IgD-negative memory B cell (primary cell): ENCODE data around the gene PPFIBP2. TPM values are rescaled to one million over a fixed set of nuclear protein-coding genes. Genes with fewer than 3 reads are reported as not detected.

Experiments used
- H3K27ac Mint-ChIP-seq, 3 donors: one replicate each; pipeline ENCODE4 v1.8.0; 2020 to 2022; ENCODE audit warnings: mild to moderate bottlenecking in 3 of 3, mixed read lengths in 3 of 3, moderate library complexity in 1 of 3
- H3K27me3 Mint-ChIP-seq: one replicate; pipeline ENCODE4 v1.8.0; 2021; ENCODE audit warnings: mixed read lengths
- H3K36me3 Mint-ChIP-seq: one replicate; pipeline ENCODE4 v1.8.0; 2020; ENCODE audit warnings: mild to moderate bottlenecking, mixed read lengths
- H3K4me1 Mint-ChIP-seq, 3 donors: one replicate each; pipeline ENCODE4 v1.8.0; 2020 to 2022; ENCODE audit warnings: mixed read lengths in 3 of 3, mild to moderate bottlenecking in 1 of 3
- H3K4me3 Mint-ChIP-seq, 4 donors: one replicate each; pipeline ENCODE4 v1.8.0; 2020 to 2022; ENCODE audit warnings: mild to moderate bottlenecking in 4 of 4, mixed read lengths in 4 of 4, moderate library complexity in 3 of 4
- H3K9me3 Mint-ChIP-seq, 3 donors: one replicate each; pipeline ENCODE4 v1.8.0; 2020 to 2021; ENCODE audit warnings: mixed read lengths in 3 of 3, mild to moderate bottlenecking in 1 of 3
- polyA plus RNA-seq: library from polyadenylated mRNA; unstranded; fragments of 300-500 nt; fragmentation: Illumina TruSeq; gene quantifications from one replicate; pipeline ENCODE4 v1.2.3, GENCODE V29; 2021

Gene PPFIBP2
- polyA plus RNA-seq, 1 donor from 2014 or later = 29.1 TPM

DNA sequence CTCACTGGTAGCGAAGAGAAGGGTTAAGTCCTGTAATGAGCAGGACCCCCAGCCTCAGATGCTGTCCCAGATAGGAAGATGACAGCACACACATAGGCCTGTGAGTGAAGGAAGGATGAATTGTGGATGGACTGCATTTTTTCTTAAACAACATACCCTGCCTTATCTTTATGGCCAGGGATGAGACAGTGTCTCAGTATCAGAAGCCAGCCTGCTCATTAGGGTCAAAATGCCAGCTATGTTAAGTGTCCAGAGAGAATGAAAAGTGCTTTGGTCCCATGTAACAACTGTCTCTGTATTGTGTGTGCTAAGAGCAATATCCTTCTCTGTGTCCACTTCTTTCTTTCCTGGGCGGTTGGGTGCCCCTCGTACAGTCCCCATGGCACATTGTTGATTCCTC is 30.2 kb downstream of the PPFIBP2 start:
- no peaks in the 10 kb centered on the region for H3K27me3 Mint-ChIP-seq
- H3K4me1 Mint-ChIP-seq = peaks cover 12 to 30% (median 24%) of the 10 kb centered on the region in 3 donors
- no peaks in the 10 kb centered on the region for H3K9me3 Mint-ChIP-seq
- H3K4me3 Mint-ChIP-seq = no peak overlapping the region
- H3K36me3 Mint-ChIP-seq = no peaks in the 10 kb centered on the region
- H3K27ac Mint-ChIP-seq = no peak overlapping the region

DNA sequence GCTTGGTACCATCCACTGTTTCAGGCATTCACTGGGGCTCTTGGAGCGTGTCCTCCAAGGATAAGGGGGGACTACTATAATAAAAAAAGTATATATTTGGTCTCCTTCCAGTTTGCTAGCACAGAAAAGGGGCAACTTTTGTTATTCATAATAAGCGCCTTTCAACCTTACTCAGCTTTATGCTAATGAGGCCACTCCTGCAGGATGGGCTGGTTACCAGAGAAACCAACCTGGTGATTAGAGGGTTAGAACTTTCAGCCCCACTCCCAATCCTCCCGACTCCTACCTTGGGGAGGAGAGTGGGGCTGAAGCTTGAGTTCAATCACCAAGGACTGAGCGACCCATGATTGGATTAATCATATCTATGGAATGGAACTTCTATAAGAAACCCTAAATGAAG is 31.8 kb downstream of the PPFIBP2 start:
- H3K4me3 Mint-ChIP-seq = peak overlapping the region in 1 of 4 donors; percentile 44
- peaks cover 12 to 32% (median 27%) of the 10 kb centered on the region in 3 donors for H3K4me1 Mint-ChIP-seq
- H3K27ac Mint-ChIP-seq = no peak overlapping the region
- no peaks in the 10 kb centered on the region for H3K36me3 Mint-ChIP-seq
- no peaks in the 10 kb centered on the region for H3K9me3 Mint-ChIP-seq
- H3K27me3 Mint-ChIP-seq = no peaks in the 10 kb centered on the region

DNA sequence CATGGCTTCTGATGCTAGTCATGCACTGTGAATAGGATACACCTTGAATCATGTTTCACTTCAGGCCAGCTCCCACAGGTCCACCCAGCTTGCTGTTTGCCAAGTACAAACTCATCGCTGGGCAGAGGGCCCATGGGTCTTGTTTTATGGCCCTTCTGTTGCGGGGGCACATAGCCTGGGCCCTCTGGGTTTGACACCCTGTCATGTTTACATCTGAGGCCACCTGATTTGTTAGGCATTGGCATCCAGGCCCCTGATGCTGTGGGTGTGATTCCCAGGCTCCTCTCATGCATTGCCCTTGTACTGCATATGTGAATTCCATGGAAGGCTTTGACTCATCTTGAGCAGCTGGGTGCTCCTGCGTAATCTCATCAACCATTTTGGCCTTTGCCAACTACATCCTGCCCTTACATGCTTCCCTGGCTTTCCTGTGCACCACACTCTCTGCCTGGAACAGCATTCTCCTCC is 32.6 kb downstream of the PPFIBP2 start:
- no peaks in the 10 kb centered on the region for H3K9me3 Mint-ChIP-seq
- no peak overlapping the region for H3K27ac Mint-ChIP-seq
- H3K27me3 Mint-ChIP-seq = no peaks in the 10 kb centered on the region
- H3K36me3 Mint-ChIP-seq = no peaks in the 10 kb centered on the region
- H3K4me3 Mint-ChIP-seq = no peak overlapping the region
- H3K4me1 Mint-ChIP-seq = peaks cover 13 to 29% (median 22%) of the 10 kb centered on the region in 3 donors

DNA sequence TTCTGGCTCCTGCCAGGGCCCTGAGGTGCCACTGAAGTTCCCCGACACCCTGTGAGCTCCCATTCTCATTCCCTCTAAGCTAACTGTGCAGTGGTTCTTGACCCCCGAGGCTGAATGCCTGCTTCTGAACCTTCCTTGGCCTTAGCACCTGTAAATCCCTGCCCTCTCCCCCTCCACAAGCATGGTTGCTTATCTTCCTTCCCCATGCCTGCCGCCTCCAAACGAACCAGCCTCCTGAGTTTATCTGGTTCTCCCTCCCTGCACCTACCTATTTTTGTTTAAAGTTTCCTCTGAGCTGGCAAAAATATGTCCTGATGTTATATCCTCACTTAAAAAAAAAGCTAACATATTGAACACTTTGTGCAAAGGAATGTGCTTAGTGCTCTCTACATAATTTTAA is 33.9 kb downstream of the PPFIBP2 start:
- Mint-ChIP-seq H3K27ac (peak overlapping the region in 1 of 3 donors; percentile 61), H3K36me3 (peaks cover 2% of the 10 kb centered on the region), H3K27me3 (no peaks in the 10 kb centered on the region), H3K4me1 (peaks cover 10 to 26% (median 19%) of the 10 kb centered on the region in 3 donors), H3K9me3 (no peaks in the 10 kb centered on the region), H3K4me3 (no peak overlapping the region)

DNA sequence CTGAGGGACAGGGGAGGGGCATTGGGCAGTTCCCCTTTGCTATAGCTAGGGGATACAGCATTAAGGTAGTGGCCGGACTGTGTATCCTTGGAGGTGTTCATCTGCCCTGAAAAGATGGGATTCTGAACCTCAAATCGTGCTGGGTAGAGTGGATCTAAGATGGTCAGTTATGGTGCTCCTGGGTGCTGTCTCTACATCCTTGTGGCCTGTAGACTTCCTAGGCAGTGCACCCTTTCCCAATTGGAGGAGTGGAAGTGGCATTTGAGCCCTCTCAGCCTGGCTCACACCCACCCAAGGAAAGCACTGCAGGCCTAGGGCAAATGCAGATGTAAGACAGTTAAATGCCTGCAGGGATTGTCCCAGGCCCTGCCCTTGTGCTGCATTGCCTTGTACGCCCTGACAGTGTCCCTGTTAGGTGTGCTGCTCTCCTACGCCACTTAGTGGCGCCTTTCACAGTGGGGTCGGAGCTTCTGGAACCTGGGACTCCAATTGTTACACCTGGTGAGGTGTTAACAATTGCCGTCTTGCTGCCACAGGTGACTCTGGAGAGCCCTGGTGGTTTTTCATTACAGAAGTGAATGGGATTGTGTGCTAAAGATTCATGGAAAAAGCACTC is 35.0 kb downstream of the PPFIBP2 start:
- Mint-ChIP-seq H3K4me1 (peaks cover 10 to 21% (median 17%) of the 10 kb centered on the region in 3 donors), H3K9me3 (no peaks in the 10 kb centered on the region), H3K27me3 (no peaks in the 10 kb centered on the region), H3K4me3 (peak overlapping the region in 1 of 4 donors; percentile 29), H3K27ac (peak overlapping the region in 2 of 3 donors; percentile 34 to 62), H3K36me3 (peaks cover 2% of the 10 kb centered on the region)

DNA sequence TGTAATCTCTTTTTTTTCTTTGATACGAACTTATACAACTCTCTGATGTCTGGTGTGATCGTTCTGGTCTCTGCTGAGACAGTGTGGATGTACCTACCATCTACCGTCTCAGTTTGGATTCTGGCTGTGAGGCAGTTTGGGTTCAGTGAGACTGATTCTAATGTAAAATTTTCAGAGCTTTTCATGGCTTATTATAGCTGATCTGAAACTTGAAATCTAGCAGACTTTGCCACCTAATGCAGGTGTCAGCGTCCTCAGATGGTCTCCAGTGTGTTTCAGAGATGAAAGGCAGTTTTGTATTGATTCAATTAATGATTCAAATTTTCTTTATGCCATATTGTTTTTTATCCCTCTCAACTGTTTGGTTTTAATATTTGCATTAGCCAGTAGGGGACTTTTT is 35.9 kb downstream of the PPFIBP2 start:
- Mint-ChIP-seq H3K27me3 (no peaks in the 10 kb centered on the region), H3K4me3 (no peak overlapping the region), H3K4me1 (peaks cover 10 to 19% (median 18%) of the 10 kb centered on the region in 3 donors), H3K9me3 (no peaks in the 10 kb centered on the region), H3K27ac (no peak overlapping the region), H3K36me3 (peaks cover 2% of the 10 kb centered on the region)

DNA sequence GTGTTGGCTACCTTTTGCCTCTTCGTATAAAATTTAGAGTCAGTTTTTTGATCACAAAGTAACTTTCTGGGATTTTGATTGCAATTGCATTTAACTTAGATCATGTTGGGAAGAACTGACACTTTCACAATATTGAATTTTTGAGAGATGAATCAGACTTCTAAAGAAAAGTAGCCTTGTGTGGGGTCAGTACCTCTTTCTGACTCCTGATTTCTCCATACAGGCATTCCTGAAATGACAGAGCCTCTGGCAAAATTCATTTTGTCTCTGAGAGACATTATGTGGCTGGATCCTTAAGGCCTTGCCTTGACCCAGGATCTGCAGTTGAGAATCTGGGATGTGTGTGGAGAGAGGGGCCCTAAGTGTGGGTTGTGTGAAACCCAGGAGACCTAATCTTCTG is 37.8 kb downstream of the PPFIBP2 start:
- Mint-ChIP-seq H3K9me3 (no peaks in the 10 kb centered on the region), H3K4me1 (peaks cover 12 to 16% (median 12%) of the 10 kb centered on the region in 3 donors), H3K27ac (no peak overlapping the region), H3K27me3 (no peaks in the 10 kb centered on the region), H3K4me3 (no peak overlapping the region), H3K36me3 (peaks cover 2% of the 10 kb centered on the region)

DNA sequence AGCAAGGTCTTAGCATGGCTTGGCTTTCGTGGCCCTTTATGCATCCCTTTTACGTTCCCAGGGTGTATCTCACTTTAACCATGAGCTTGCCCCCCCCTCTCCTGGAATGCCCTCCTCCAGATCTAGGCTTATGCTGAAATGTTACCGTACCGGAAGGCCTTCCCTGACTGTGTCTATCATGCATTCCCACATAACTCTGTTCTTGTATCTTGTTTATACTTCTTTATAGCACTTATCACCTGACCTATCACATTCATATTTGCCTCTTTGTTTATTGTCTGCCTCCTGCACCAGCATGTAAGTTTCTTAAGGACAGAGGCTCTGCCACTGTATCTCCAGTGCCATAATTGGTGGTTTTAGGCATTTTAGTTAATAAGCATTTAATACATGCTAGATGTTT is 38.9 kb downstream of the PPFIBP2 start:
- Mint-ChIP-seq H3K27me3 (no peaks in the 10 kb centered on the region), H3K4me3 (no peak overlapping the region), H3K4me1 (peaks cover 14 to 16% (median 16%) of the 10 kb centered on the region in 3 donors), H3K36me3 (peaks cover 4% of the 10 kb centered on the region), H3K9me3 (no peaks in the 10 kb centered on the region), H3K27ac (no peak overlapping the region)

DNA sequence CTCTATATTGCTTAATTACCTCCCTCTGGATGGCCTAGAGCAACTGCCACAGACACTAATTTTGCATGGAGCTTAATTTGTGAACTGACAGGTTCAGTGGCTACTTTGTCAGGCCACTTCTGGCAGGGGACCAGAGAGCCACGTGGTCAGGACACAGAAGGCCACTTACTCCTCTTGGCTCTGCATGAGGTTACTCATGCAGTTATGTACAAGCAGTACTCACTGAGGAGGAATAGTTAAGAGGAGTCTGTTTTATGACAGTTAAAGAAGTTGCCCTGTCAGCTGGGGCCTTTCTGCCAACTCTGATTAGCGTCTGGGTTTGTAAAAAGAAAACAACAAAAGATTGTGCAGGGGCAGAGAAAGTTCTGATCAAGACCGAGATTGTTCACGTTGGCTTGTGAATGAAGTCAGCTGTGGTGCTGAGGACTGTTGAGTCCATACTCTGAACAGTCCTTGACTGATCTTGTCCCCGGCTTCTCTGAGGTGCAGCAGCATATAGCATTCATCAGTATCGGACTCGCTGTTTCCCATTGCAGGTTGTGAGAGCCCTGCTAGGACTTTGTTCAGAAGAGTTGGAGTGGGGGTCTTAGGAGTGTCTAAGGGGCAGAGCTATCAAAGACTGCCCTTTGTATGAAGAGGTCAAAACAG is 41.4 kb downstream of the PPFIBP2 start:
- Mint-ChIP-seq H3K27me3 (no peaks in the 10 kb centered on the region), H3K9me3 (no peaks in the 10 kb centered on the region), H3K4me3 (no peak overlapping the region), H3K4me1 (peaks cover 8 to 16% (median 12%) of the 10 kb centered on the region in 3 donors), H3K36me3 (peaks cover 4% of the 10 kb centered on the region), H3K27ac (no peak overlapping the region)

DNA sequence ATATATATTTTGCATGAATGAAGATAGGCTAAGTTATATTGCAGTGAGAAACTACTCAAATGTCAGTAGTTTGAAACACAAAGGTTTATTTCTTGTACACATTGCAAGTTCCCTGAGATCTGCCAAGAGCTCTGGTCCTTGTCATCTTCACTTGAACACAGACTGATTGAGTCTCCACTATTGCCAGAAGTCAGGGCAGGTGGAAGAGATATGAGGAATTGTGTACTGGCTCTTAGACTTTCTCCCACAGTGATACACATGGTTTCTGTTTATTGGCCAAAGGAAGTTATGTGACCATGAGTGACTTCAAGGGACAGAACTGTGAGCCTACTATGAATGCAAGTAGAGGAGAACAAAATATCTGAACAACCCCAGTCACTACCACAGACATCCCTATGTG is 44.2 kb downstream of the PPFIBP2 start:
- Mint-ChIP-seq H3K36me3 (peaks cover 3% of the 10 kb centered on the region), H3K9me3 (no peaks in the 10 kb centered on the region), H3K27me3 (no peaks in the 10 kb centered on the region), H3K4me1 (peaks cover 8 to 16% (median 9%) of the 10 kb centered on the region in 3 donors), H3K4me3 (no peak overlapping the region), H3K27ac (no peak overlapping the region)

DNA sequence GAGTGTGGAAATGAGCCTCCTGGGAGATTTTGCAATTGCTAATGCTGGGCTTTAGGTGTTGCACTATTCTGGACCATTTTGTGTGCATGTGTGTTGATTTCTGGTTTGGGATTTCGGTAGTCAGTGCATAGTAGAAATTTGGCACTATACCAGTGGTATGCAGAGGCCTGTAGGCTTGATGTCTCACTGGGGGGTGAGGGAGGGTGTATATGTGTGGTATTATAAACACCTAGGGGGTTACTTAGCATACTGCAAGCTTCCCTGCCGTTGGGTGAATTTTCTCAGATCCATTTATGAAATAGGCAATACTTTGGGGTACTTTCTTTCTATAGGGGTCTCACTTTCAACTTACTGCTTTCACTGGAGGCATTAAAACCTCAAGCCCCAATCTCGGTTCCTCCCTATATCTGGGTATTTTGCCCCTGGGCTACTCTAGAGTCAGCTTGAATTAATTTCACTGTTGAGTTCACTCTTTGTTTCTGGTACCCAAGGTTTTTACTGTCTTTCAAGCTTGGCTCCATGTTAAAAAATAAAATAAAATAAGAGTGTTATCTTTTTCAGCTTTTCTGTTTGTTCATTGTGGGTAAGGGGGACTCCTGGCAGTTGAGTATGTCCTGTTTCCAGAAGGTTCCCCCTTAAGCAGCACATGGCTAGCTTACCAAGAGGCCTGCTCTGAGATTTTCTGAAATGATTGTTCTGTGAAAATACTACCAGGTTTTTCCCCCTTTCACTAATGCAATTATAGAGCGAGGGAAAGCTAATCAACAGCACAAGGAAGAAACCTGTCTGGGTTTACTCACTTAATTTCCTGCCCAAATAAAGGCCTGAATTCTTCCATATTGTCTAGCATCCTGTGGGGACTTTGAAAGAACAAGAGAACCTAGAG is 45.8 kb downstream of the PPFIBP2 start:
- Mint-ChIP-seq H3K27me3 (no peaks in the 10 kb centered on the region), H3K27ac (no peak overlapping the region), H3K4me1 (peaks cover 7 to 16% (median 9%) of the 10 kb centered on the region in 3 donors), H3K9me3 (no peaks in the 10 kb centered on the region), H3K36me3 (peaks cover 7% of the 10 kb centered on the region), H3K4me3 (no peak overlapping the region)

DNA sequence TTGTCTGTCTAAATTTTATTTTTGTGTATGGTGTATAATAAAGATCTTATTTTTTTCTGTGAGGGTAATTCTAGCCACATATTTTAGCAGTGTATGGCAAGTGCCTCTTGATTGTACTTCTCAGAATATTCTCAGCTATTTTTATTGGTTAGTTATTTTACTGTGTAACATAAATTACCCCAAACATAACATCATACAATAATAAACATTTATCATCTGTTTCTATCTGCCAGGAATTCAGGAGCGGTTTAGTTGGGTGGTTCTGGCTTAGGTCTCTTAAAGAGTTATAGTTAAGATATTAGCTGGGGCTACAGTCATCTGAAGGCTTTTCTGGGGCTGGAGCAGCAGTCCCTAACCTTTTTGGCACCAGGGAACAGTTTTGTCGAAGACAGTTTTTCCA is 47.8 kb downstream of the PPFIBP2 start:
- Mint-ChIP-seq H3K36me3 (peaks cover 12% of the 10 kb centered on the region), H3K4me3 (no peak overlapping the region), H3K9me3 (peaks cover 0 to 1% (median 0%) of the 10 kb centered on the region in 3 donors), H3K27me3 (no peaks in the 10 kb centered on the region), H3K27ac (no peak overlapping the region), H3K4me1 (peaks cover 6 to 16% (median 7%) of the 10 kb centered on the region in 3 donors)

DNA sequence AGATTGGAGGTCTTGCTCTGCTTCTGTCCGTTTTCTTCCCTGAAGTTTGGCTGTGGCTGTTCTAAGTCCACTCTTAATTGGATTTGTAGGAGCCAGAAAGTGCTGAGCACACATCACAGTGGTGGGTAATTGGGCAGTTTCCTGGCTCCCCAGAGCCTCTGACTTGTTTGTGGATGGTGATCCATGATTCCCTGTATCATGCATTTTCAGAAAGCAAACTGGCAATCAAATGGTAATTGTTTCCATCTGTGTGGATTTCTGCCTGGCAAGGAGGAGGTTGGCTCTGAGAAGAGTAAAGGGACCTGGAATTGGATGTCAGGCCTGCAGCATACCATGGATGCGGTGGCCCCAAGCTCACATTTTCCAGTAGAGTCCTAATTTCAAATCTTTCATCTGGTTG is 49.5 kb downstream of the PPFIBP2 start:
- peaks cover 0 to 6% (median 3%) of the 10 kb centered on the region in 3 donors for H3K9me3 Mint-ChIP-seq
- H3K27me3 Mint-ChIP-seq = no peaks in the 10 kb centered on the region
- H3K4me1 Mint-ChIP-seq = peaks cover 0 to 8% (median 7%) of the 10 kb centered on the region in 3 donors
- no peak overlapping the region for H3K27ac Mint-ChIP-seq
- H3K36me3 Mint-ChIP-seq = peaks cover 18% of the 10 kb centered on the region
- H3K4me3 Mint-ChIP-seq = no peak overlapping the region

DNA sequence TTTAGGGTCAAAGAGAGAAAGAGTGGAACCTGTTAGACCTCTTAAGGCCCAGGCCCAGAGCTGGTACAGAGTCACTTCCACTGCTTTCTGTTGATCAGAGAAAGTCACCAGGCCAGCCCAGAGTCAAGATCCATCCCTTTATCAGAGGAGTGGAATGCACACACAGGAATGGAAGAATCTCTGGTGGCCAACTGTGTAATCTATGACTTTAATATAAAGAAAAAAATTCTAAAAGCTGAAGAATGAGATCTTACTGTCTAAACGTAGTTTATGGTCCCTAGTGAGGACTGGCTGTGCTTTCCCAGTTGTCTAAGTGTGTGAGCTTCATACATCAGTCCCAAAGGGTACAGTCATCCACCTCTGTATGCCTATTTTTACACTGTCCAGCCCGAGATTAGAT is 51.0 kb downstream of the PPFIBP2 start:
- Mint-ChIP-seq H3K4me3 (no peak overlapping the region), H3K27ac (peak overlapping the region in 1 of 3 donors; percentile 15), H3K27me3 (no peaks in the 10 kb centered on the region), H3K9me3 (peaks cover 0 to 7% (median 3%) of the 10 kb centered on the region in 3 donors), H3K4me1 (peaks cover 0 to 5% (median 0%) of the 10 kb centered on the region in 3 donors), H3K36me3 (peaks cover 23% of the 10 kb centered on the region)

DNA sequence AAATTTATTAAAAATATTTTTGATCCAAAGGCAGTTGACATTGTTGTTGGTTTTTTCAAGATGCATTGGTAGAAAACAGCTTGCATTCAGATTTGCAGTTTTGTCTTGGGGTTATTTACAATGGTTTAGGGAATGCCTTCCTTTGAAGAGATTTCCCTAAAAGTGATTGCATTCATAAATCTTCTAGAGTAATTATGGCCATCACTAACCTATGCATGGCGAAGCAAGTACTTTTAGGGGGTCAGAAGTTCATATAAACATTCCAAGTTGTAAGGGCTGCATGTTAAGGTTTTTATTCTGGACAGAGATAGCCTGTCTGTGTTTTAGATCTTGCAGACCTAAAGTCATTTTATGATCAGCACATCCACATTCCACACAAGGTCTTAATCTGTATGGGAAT is 53.5 kb downstream of the PPFIBP2 start:
- Mint-ChIP-seq H3K27ac (no peak overlapping the region), H3K36me3 (peaks cover 23% of the 10 kb centered on the region), H3K4me1 (peaks cover 6 to 13% (median 10%) of the 10 kb centered on the region in 3 donors), H3K9me3 (peaks cover 0 to 7% (median 3%) of the 10 kb centered on the region in 3 donors), H3K27me3 (peaks cover 1% of the 10 kb centered on the region), H3K4me3 (no peak overlapping the region)
